ENCODE data around the gene KBTBD8. TPM values are rescaled to one million over a fixed set of nuclear protein-coding genes. Genes with fewer than 3 reads are reported as not detected.

KBTBD8 gene
- total RNA-seq, 1 experiment from 2014 or later = 0.91 TPM

DNA sequence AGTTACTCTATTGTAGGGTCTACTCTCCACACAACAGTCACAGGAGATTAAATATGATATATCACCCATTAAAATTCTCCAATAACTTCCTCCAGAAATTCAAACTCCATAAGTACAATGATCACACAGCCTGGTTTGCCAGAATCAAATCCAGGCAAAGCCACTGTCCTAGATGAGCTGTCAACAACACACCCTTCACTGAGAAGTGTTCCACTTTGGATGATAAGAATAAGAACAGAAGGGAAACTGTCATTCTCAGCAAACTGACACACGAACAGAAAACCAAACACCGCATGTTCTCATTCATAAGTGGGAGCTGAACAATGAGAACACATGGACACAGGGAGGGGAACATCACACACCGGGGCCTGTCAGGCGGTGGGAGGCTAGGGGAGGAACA, 41.4 kb upstream of the KBTBD8 start:
- peaks cover 8% of the 10 kb centered on the region for H3K27me3 ChIP-seq (ENCODE audit: low read length)
- H3K9me2 ChIP-seq (replicated peaks; ENCODE audit: low read length) = no peaks in the 10 kb centered on the region
- no peaks in the 10 kb centered on the region for H3K9me3 ChIP-seq (ENCODE audit: low read length)
- no TSS peak for BruUV-seq (replicated peaks)
- TF ChIP-seq, protein P1, sequence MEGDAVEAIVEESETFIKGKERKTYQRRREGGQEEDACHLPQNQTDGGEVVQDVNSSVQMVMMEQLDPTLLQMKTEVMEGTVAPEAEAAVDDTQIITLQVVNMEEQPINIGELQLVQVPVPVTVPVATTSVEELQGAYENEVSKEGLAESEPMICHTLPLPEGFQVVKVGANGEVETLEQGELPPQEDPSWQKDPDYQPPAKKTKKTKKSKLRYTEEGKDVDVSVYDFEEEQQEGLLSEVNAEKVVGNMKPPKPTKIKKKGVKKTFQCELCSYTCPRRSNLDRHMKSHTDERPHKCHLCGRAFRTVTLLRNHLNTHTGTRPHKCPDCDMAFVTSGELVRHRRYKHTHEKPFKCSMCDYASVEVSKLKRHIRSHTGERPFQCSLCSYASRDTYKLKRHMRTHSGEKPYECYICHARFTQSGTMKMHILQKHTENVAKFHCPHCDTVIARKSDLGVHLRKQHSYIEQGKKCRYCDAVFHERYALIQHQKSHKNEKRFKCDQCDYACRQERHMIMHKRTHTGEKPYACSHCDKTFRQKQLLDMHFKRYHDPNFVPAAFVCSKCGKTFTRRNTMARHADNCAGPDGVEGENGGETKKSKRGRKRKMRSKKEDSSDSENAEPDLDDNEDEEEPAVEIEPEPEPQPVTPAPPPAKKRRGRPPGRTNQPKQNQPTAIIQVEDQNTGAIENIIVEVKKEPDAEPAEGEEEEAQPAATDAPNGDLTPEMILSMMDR (conservative IDR thresholded peaks at IDR 0.05; ENCODE audit: low read depth, low read length) = no peak
- no peaks in the 10 kb centered on the region for H4K20me1 ChIP-seq (ENCODE audit: low read length)
- no peak overlapping the region for H3K27ac ChIP-seq (ENCODE audit: low read length)
- ChIA-PET CTCF (no interaction called here), POLR2A (ENCODE audit: unreplicated experiment) (no interaction called here)
- no peak overlapping the region for H3K4me2 ChIP-seq (ENCODE audit: low read length)
- no peaks in the 10 kb centered on the region for H3F3A ChIP-seq (ENCODE audit: low read length, unreplicated experiment)
- no peak for DNase-seq
- H3K4me3 ChIP-seq (ENCODE audit: low read length) = no peak overlapping the region
- no peak overlapping the region for H2AFZ ChIP-seq (ENCODE audit: low read length)
- H3K79me2 ChIP-seq (ENCODE audit: low read length) = no peaks in the 10 kb centered on the region
- intact Hi-C loops (cut with micrococcal nuclease) = no loop called here
- H3K9ac ChIP-seq (ENCODE audit: low read length) = no peak overlapping the region
- H3K4me1 ChIP-seq (ENCODE audit: insufficient read depth, low read length) = no peaks in the 10 kb centered on the region
- H3K36me3 ChIP-seq (ENCODE audit: low read depth, low read length) = no peaks in the 10 kb centered on the region
- no peak for ATAC-seq

DNA sequence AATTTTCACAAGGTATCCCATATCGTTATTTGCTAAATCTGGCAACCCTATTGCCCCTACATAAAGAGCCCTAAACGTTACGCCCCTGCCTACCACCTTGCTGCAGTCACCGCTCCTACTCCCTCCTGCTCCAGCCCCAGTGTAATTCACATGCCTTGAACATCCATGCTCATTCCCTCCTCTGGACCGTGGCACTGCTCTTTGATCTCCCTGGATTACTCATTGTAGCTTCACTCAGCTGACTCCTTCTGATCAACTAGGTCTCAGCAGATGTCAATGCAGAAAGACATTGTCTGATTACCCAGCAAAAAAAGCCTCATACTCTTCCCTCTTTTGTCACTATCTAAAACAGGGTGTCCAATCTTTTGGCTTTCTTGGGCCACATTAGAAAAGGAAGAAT, 40.7 kb upstream of the KBTBD8 start:
- H3K79me2 ChIP-seq (ENCODE audit: low read length) = no peaks in the 10 kb centered on the region
- ChIA-PET CTCF (no interaction called here), POLR2A (ENCODE audit: unreplicated experiment) (no interaction called here)
- H3K4me3 ChIP-seq (ENCODE audit: low read length) = no peak overlapping the region
- H3K4me2 ChIP-seq (ENCODE audit: low read length) = no peak overlapping the region
- H4K20me1 ChIP-seq (ENCODE audit: low read length) = no peaks in the 10 kb centered on the region
- intact Hi-C loops (cut with micrococcal nuclease) = no loop called here
- ATAC-seq = no peak
- no TSS peak for BruUV-seq (replicated peaks)
- H3K27me3 ChIP-seq (ENCODE audit: low read length) = peaks cover 14% of the 10 kb centered on the region; the same call in 1 of the 2 replicates
- no peaks in the 10 kb centered on the region for H3K9me3 ChIP-seq (ENCODE audit: low read length)
- no peak for DNase-seq
- no peaks in the 10 kb centered on the region for H3F3A ChIP-seq (ENCODE audit: low read length, unreplicated experiment)
- H3K27ac ChIP-seq (ENCODE audit: low read length) = no peak overlapping the region
- H2AFZ ChIP-seq (ENCODE audit: low read length) = no peak overlapping the region
- H3K36me3 ChIP-seq (ENCODE audit: low read depth, low read length) = no peaks in the 10 kb centered on the region
- H3K9ac ChIP-seq (ENCODE audit: low read length) = no peak overlapping the region
- H3K9me2 ChIP-seq (replicated peaks; ENCODE audit: low read length) = no peaks in the 10 kb centered on the region
- no peaks in the 10 kb centered on the region for H3K4me1 ChIP-seq (ENCODE audit: insufficient read depth, low read length)
- TF ChIP-seq EZH2 (IDR thresholded peaks at IDR 0.05; ENCODE audit: low read length, unreplicated experiment) (no peak), EZH2phosphoT487 (IDR thresholded peaks at IDR 0.05; ENCODE audit: borderline replicate concordance, low read length) (no peak)
- TF ChIP-seq, protein P1 (conservative IDR thresholded peaks at IDR 0.05; ENCODE audit: low read depth, low read length) = no peak

DNA sequence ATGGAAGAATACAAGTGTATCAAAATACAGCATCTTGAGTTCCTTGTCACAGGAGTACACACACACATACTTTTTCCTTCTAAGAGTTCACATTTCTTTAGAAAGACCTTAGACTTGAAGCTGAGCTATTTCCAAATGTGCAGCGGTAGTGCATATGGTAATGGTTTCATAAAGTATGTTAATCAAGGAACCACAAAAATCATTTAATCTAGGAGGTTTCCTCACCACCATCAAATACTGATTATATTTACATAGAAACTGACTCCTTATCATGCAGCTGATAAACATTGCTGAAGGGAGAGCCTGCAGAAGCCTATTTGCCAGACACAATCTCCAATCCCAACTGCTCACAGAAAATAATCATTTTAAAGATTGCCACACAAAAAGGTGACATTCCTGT, 40.0 kb upstream of the KBTBD8 start:
- DNase-seq (no peak), ATAC-seq (no peak)
- intact Hi-C loops (cut with micrococcal nuclease) = no loop called here
- Histone ChIP-seq H3K27me3 (ENCODE audit: low read length) (peaks cover 21% of the 10 kb centered on the region; the same call in 1 of the 2 replicates), H3K9me2 (replicated peaks; ENCODE audit: low read length) (no peaks in the 10 kb centered on the region), H3K27ac (ENCODE audit: low read length) (no peak overlapping the region), H3F3A (ENCODE audit: low read length, unreplicated experiment) (no peaks in the 10 kb centered on the region), H3K9ac (ENCODE audit: low read length) (no peak overlapping the region), H3K36me3 (ENCODE audit: low read depth, low read length) (no peaks in the 10 kb centered on the region), H3K4me2 (ENCODE audit: low read length) (no peak overlapping the region), H3K4me3 (ENCODE audit: low read length) (no peak overlapping the region), H2AFZ (ENCODE audit: low read length) (no peak overlapping the region), H3K4me1 (ENCODE audit: insufficient read depth, low read length) (no peaks in the 10 kb centered on the region), H3K9me3 (ENCODE audit: low read length) (no peaks in the 10 kb centered on the region), H4K20me1 (ENCODE audit: low read length) (no peaks in the 10 kb centered on the region), H3K79me2 (ENCODE audit: low read length) (no peaks in the 10 kb centered on the region)
- ChIA-PET CTCF (no interaction called here), POLR2A (ENCODE audit: unreplicated experiment) (no interaction called here)
- BruUV-seq (replicated peaks) = no TSS peak
- no peak for TF ChIP-seq EZH2phosphoT487 (IDR thresholded peaks at IDR 0.05; ENCODE audit: borderline replicate concordance, low read length)
- TF ChIP-seq, protein P1 (conservative IDR thresholded peaks at IDR 0.05; ENCODE audit: low read depth, low read length) = no peak
- no peak for TF ChIP-seq EZH2 (IDR thresholded peaks at IDR 0.05; ENCODE audit: low read length, unreplicated experiment)
